ENCODE results near the gene NR2F2. TPM values are rescaled to one million over a fixed set of nuclear protein-coding genes. Genes with fewer than 3 reads are reported as not detected.

The NR2F2 gene
- total RNA-seq, 4 donors from 2014 or later: 18.3 to 30.2 (median 20.4) TPM

- no peak for DNase-seq
- H3K27ac ChIP-seq: no peak overlapping the region
- intact Hi-C loops (cut with DNase I): no loop called here
- no peak for TF ChIP-seq POLR2A (IDR thresholded peaks at IDR 0.05)
- TF ChIP-seq CTCF (IDR thresholded peaks at IDR 0.05): no peak
- H3K9me3 ChIP-seq: no peaks in the 10 kb centered on the region
- H3K36me3 ChIP-seq: no peaks in the 10 kb centered on the region
- H3K27me3 ChIP-seq: peaks cover 60% of the 10 kb centered on the region
- H3K4me3 ChIP-seq (replicated peaks in 1 of 3): no peak overlapping the region
- H3K4me1 ChIP-seq: peaks cover 8 to 21% of the 10 kb centered on the region in 2 donors
- WGBS, 2 donors: 36 to 39% methylated on average over 32 to 37 of the region's 37 CpGs
Measured at GRCh38 chr15:96362755-96363651, 32.5 kb downstream of the NR2F2 start.

GRCh38 chr15:96363707-96364106 is 33.2 kb downstream of the NR2F2 start:
- Histone ChIP-seq H3K27ac (no peak overlapping the region), H3K4me1 (peaks cover 13 to 23% of the 10 kb centered on the region in 2 donors), H3K36me3 (no peaks in the 10 kb centered on the region), H3K27me3 (peaks cover 62% of the 10 kb centered on the region), H3K4me3 (replicated peaks in 1 of 3) (no peak overlapping the region), H3K9me3 (no peaks in the 10 kb centered on the region)
- TF ChIP-seq CTCF (IDR thresholded peaks at IDR 0.05) (no peak), POLR2A (IDR thresholded peaks at IDR 0.05) (no peak)
- DNase-seq: no peak
- intact Hi-C loops (cut with DNase I): no loop called here
- 38 to 42% methylated on average over 9 of the region's 9 CpGs for whole genome bisulfite sequencing, 2 donors

- Histone ChIP-seq H3K27ac (no peak overlapping the region), H3K4me3 (replicated peaks in 1 of 3) (no peak overlapping the region), H3K4me1 (peaks cover 8% of the 10 kb centered on the region in 2 donors), H3K9me3 (no peaks in the 10 kb centered on the region), H3K36me3 (no peaks in the 10 kb centered on the region), H3K27me3 (peaks cover 50% of the 10 kb centered on the region)
- no peak for TF ChIP-seq POLR2A (IDR thresholded peaks at IDR 0.05)
- TF ChIP-seq CTCF (IDR thresholded peaks at IDR 0.05): no peak
- WGBS, 2 donors: 29 to 38% methylated on average over 41 to 42 of the region's 42 CpGs
- intact Hi-C loops (cut with DNase I): no loop called here
- no peak for DNase-seq
Measured at GRCh38 chr15:96365781-96366525, 35.5 kb downstream of the NR2F2 start.

GRCh38 chr15:96366526-96366877 is 36.0 kb downstream of the NR2F2 start:
- Histone ChIP-seq H3K9me3 (no peaks in the 10 kb centered on the region), H3K36me3 (no peaks in the 10 kb centered on the region), H3K27me3 (peaks cover 46% of the 10 kb centered on the region), H3K4me1 (peaks cover 8% of the 10 kb centered on the region in 2 donors), H3K27ac (no peak overlapping the region), H3K4me3 (replicated peaks in 1 of 3) (no peak overlapping the region)
- WGBS, 2 donors: 21 to 22% methylated on average over 13 to 22 of the region's 22 CpGs
- no peak for DNase-seq
- intact Hi-C loops (cut with DNase I): no loop called here
- TF ChIP-seq CTCF (IDR thresholded peaks at IDR 0.05): no peak
